ENCODE measurements around the gene IL3RA.

Gene IL3RA

DNA sequence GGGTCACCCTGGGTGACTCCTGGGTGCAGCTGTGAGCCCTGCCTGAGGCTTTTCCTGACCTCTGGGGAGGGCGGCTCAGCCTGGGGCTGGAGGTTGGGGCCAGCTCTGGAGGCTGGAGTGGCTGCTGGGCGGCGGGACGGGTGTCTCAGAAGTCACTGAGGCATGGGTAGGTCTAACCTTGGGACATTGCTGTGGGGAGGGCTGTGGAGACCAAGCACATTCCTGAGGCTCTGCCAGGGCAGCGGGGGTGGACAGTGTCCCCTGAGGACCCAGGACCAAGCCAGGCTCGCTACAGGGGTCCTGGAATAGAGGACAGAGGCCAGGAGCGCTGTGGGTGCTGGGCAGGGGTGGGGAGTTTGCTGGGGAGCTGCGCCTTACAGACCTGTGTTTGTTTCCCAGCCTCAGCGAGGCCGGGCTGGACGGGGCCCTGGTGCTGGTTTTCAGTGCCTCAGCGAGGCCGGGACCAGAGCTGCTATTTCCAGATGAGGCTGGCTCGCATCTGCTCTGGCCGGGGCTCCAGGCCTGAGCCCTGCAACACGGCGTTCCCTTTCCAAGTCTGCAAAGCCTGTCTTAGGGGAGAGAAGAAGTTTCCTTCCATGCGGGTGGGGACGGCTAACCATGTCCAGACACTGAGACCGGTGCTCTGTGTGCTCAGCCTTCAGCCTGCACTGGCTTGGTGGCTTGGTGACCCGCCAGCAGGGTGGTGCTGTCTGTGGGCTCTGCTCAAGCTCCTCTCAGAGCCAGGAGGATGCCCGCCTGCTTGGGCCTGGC is 58.3 kb downstream of the IL3RA start:
- Histone ChIP-seq H3K27me3 (ENCODE audit: low read length) (no peaks in the 10 kb centered on the region), H2AFZ (ENCODE audit: low read depth, low read length, severe bottlenecking) (no peak overlapping the region), H3K9me3 (ENCODE audit: insufficient read depth, low read length) (no peaks in the 10 kb centered on the region), H3K9ac (ENCODE audit: low read length) (no peak overlapping the region), H3F3A (ENCODE audit: insufficient read depth) (no peaks in the 10 kb centered on the region), H3K36me3 (ENCODE audit: low read length) (peaks cover 8% of the 10 kb centered on the region; the same call in 1 of the 2 replicates), H4K20me1 (ENCODE audit: low read depth, low read length) (peaks cover 10% of the 10 kb centered on the region), H3K9me2 (replicated peaks; ENCODE audit: insufficient read depth, low read length) (no peaks in the 10 kb centered on the region), H3K4me2 (ENCODE audit: low read depth, low read length, poor library complexity, severe bottlenecking) (no peak overlapping the region), H3K27ac (ENCODE audit: low read depth, low read length) (no peak overlapping the region), H3K4me3 (ENCODE audit: insufficient read depth, low read length, poor library complexity, severe bottlenecking) (no peak overlapping the region), H3K79me2 (ENCODE audit: insufficient read depth, low read length) (peaks cover 44% of the 10 kb centered on the region)
- no peak for TF ChIP-seq EZH2phosphoT487 (conservative IDR thresholded peaks at IDR 0.05; ENCODE audit: low read length)
- TF ChIP-seq, protein P1, sequence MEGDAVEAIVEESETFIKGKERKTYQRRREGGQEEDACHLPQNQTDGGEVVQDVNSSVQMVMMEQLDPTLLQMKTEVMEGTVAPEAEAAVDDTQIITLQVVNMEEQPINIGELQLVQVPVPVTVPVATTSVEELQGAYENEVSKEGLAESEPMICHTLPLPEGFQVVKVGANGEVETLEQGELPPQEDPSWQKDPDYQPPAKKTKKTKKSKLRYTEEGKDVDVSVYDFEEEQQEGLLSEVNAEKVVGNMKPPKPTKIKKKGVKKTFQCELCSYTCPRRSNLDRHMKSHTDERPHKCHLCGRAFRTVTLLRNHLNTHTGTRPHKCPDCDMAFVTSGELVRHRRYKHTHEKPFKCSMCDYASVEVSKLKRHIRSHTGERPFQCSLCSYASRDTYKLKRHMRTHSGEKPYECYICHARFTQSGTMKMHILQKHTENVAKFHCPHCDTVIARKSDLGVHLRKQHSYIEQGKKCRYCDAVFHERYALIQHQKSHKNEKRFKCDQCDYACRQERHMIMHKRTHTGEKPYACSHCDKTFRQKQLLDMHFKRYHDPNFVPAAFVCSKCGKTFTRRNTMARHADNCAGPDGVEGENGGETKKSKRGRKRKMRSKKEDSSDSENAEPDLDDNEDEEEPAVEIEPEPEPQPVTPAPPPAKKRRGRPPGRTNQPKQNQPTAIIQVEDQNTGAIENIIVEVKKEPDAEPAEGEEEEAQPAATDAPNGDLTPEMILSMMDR (IDR thresholded peaks at IDR 0.05; ENCODE audit: insufficient read depth, low read length, poor library complexity, severe bottlenecking): no peak

DNA sequence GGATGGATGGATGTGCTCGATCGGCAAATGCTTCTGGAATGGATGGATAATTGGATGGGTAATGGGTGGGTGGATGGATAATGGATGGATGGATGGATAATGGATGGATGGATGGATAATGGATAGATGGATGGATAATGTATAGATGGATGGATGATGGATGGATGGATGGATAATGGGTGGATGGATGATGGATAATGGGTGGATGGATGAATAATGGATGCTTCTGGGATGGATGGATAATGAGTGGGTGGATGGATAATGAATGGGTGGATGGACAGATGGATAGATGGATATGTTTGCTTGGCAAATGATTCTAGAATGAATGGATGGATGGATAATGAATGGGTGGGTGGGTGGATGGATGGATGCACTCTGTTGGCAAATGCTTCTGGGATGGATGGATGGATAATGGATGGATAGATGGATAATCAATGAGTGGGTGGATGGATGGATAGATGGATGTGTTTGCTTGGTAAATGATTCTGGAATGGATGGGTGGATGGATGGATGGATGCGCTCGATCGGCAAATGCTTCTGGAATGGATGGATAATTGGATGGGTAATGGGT is 59.1 kb downstream of the IL3RA start:
- no peak for TF ChIP-seq EZH2phosphoT487 (conservative IDR thresholded peaks at IDR 0.05; ENCODE audit: low read length)
- Histone ChIP-seq H3K4me2 (ENCODE audit: low read depth, low read length, poor library complexity, severe bottlenecking) (no peak overlapping the region), H3K79me2 (ENCODE audit: insufficient read depth, low read length) (peaks cover 36% of the 10 kb centered on the region), H3K36me3 (ENCODE audit: low read length) (peaks cover 7% of the 10 kb centered on the region; the same call in 1 of the 2 replicates), H2AFZ (ENCODE audit: low read depth, low read length, severe bottlenecking) (no peak overlapping the region), H4K20me1 (ENCODE audit: low read depth, low read length) (peaks cover 6% of the 10 kb centered on the region), H3F3A (ENCODE audit: insufficient read depth) (no peaks in the 10 kb centered on the region), H3K9ac (ENCODE audit: low read length) (no peak overlapping the region), H3K9me3 (ENCODE audit: insufficient read depth, low read length) (no peaks in the 10 kb centered on the region), H3K4me3 (ENCODE audit: insufficient read depth, low read length, poor library complexity, severe bottlenecking) (no peak overlapping the region), H3K27me3 (ENCODE audit: low read length) (no peaks in the 10 kb centered on the region), H3K9me2 (replicated peaks; ENCODE audit: insufficient read depth, low read length) (no peaks in the 10 kb centered on the region), H3K27ac (ENCODE audit: low read depth, low read length) (no peak overlapping the region)

DNA sequence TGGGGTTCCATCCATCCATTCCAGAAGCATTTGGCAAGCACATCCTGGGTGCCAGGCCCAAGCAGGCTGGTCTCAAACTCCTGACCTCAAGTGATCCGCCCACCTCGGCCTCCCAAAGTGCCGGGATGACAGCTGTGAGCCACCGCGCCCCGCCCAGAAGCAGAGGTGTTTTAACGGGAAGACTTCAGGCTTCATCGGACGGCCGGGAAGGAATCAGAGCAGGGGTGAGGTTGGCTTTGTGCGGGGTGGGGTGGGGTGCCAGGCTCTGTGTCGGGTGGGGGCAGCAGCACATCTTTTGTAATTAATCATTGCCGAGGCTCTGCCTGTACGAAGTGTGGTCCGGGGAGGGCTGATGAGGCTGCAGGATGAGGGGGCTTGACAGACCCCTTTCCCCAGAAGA is 60.4 kb downstream of the IL3RA start:
- Histone ChIP-seq H3K4me2 (ENCODE audit: low read depth, low read length, poor library complexity, severe bottlenecking) (no peak overlapping the region), H4K20me1 (ENCODE audit: low read depth, low read length) (no peaks in the 10 kb centered on the region), H3K27me3 (ENCODE audit: low read length) (no peaks in the 10 kb centered on the region), H3K79me2 (ENCODE audit: insufficient read depth, low read length) (peaks cover 29% of the 10 kb centered on the region; the same call in 1 of the 2 replicates), H3F3A (ENCODE audit: insufficient read depth) (no peaks in the 10 kb centered on the region), H3K27ac (ENCODE audit: low read depth, low read length) (no peak overlapping the region), H3K9me3 (ENCODE audit: insufficient read depth, low read length) (no peaks in the 10 kb centered on the region), H3K4me3 (ENCODE audit: insufficient read depth, low read length, poor library complexity, severe bottlenecking) (no peak overlapping the region), H3K9ac (ENCODE audit: low read length) (no peak overlapping the region), H3K9me2 (replicated peaks; ENCODE audit: insufficient read depth, low read length) (no peaks in the 10 kb centered on the region), H2AFZ (ENCODE audit: low read depth, low read length, severe bottlenecking) (no peak overlapping the region), H3K36me3 (ENCODE audit: low read length) (no peaks in the 10 kb centered on the region)
- no peak for TF ChIP-seq EZH2phosphoT487 (conservative IDR thresholded peaks at IDR 0.05; ENCODE audit: low read length)
- TF ChIP-seq, protein P1 (IDR thresholded peaks at IDR 0.05; ENCODE audit: insufficient read depth, low read length, poor library complexity, severe bottlenecking): no peak
